A549 (cell line): ENCODE results near the gene HLA-DOB. TPM values are rescaled to one million over a fixed set of nuclear protein-coding genes. Genes with fewer than 3 reads are reported as not detected.
A peak's percentile ranks its signal among the peaks of the same experiment; 100 is the strongest.

Source experiments
- ATAC-seq, 2 experiments: fragments of 200-7000 bp in 1 of 2; fragments of >200 bp in 1 of 2; cut with Nextera tagmentation in 1 of 2; cut with Tn5 transposase in 1 of 2; 3 replicates each; pipeline versions ENCODE4 v1.8.0 to v1.9.1; 2018 to 2020; ENCODE audit warnings: mild to moderate bottlenecking in 1 of 2, moderate library complexity in 1 of 2
- CTCF ChIA-PET: fragments of 300-600 bp; sonication (Branson Sonifier 250); formaldehyde crosslinking; extraction: SDS; loops from one replicate; lab custom pipeline; 2021; ENCODE audit warnings: antibody characterized with exemption, inconsistent platforms; lab: Yijun Ruan, JAX
- POLR2A ChIA-PET: fragments of 350-600 bp; formaldehyde crosslinking; extraction: SDS; loops from one replicate; lab custom pipeline; 2021; ENCODE audit warnings: antibody characterized with exemption, inconsistent platforms; lab: Yijun Ruan, JAX
- DNase-seq, 2 experiments: peaks; one replicate each; pipeline versions ENCODE4 v3.0.0 to v3.0.0-alpha.2; 2011 to 2016; ENCODE audit warnings: low read depth in 1 of 2, low spot score in 1 of 2
- FAIRE-seq: peaks from 2 replicates; lab custom pipeline; 2011; peaks lifted over from hg19 to GRCh38; lab: Jason Lieb, UNC
- H3K27ac ChIP-seq, 2 experiments: fragments of >200 bp; sonication (Bioruptor Twin); formaldehyde crosslinking; 3 replicates each; pipeline ENCODE4 v1.5.1; 2016 to 2017
- H3K4me1 ChIP-seq: fragments of >200 bp; sonication (Bioruptor Twin); formaldehyde crosslinking; 3 replicates; pipeline ENCODE4 v1.6.1; 2016
- H3K4me2 ChIP-seq: fragments of >200 bp; sonication (Bioruptor Twin); formaldehyde crosslinking; 3 replicates; pipeline ENCODE4 v1.6.1; 2016
- H3K4me3 ChIP-seq: fragments of >200 bp; sonication (Bioruptor Twin); formaldehyde crosslinking; 3 replicates; pipeline ENCODE4 v1.5.1; 2016
- H3K9me3 ChIP-seq: fragments of >200 bp; sonication (Bioruptor Twin); formaldehyde crosslinking; 3 replicates; pipeline ENCODE4 v1.6.1; 2016
- BHLHE40 ChIP-seq: IDR thresholded peaks from 2 replicates; pipeline ENCODE4 v1.6.1; 2012; ENCODE audit warnings: low read depth, low read length, inconsistent platforms
- CEBPB ChIP-seq, 2 experiments: fragments of >200 bp in 1 of 2; sonication (Bioruptor Twin) in 1 of 2; formaldehyde crosslinking in 1 of 2; IDR thresholded peaks; 2 replicates each; pipeline ENCODE4 v1.6.1; 2012 to 2016
- CHD2 ChIP-seq: fragments of 150-350 bp; IDR thresholded peaks from 2 replicates; pipeline ENCODE4 v1.6.1; 2014; ENCODE audit warnings: low read length; ENCODE audit not compliant: partially characterized antibody
- EHMT2 ChIP-seq: fragments of 200-600 bp; sonication (generic); IDR thresholded peaks from 2 replicates; pipeline ENCODE4 v1.6.1; 2016; ENCODE audit warnings: antibody characterized with exemption, low read depth, mild to moderate bottlenecking, moderate library complexity
- EP300 ChIP-seq, 2 experiments: fragments of >200 bp; sonication (Bioruptor Twin); formaldehyde crosslinking; IDR thresholded peaks; 2 replicates in 1 of 2; 3 replicates in 1 of 2; pipeline ENCODE4 v1.6.1; 2016 to 2017
- FOSB ChIP-seq: fragments of 250-450 bp; sonication (Bioruptor Pico); IDR thresholded peaks from 2 replicates; pipeline ENCODE4 v1.5.0; 2020; ENCODE audit warnings: mild to moderate bottlenecking, moderate library complexity
- GATA3 ChIP-seq: IDR thresholded peaks from 2 replicates; pipeline ENCODE4 v1.6.1; 2012; ENCODE audit warnings: borderline replicate concordance
- HEYL ChIP-seq: fragments of 250-450 bp; sonication (Bioruptor Pico); IDR thresholded peaks from 2 replicates; pipeline ENCODE4 v1.8.0; 2021; ENCODE audit warnings: mild to moderate bottlenecking, moderate library complexity
- KDM1A ChIP-seq: fragments of 200-600 bp; sonication (generic); IDR thresholded peaks from 2 replicates; pipeline ENCODE4 v1.6.1; 2016; ENCODE audit warnings: low read depth, mild to moderate bottlenecking
- MAFK ChIP-seq: fragments of 450-650 bp; IDR thresholded peaks from 2 replicates; pipeline ENCODE4 v1.6.1; 2014; ENCODE audit not compliant: partially characterized antibody
- MYC ChIP-seq: IDR thresholded peaks from 2 replicates; pipeline ENCODE4 v1.6.1; 2012; ENCODE audit warnings: mild to moderate bottlenecking, inconsistent platforms, low read length, improper control_type of control experiment, borderline replicate concordance
- NFE2L2 ChIP-seq: fragments of 150-350 bp; conservative IDR thresholded peaks from 2 replicates; pipeline ENCODE4 v1.6.1; 2014; ENCODE audit warnings: low read length
- NR3C1 ChIP-seq: fragments of >200 bp; sonication (Bioruptor Twin); formaldehyde crosslinking; IDR thresholded peaks from 3 replicates; pipeline ENCODE4 v1.6.1; 2017
- PHF8 ChIP-seq: fragments of 200-600 bp; sonication (generic); IDR thresholded peaks from 2 replicates; pipeline ENCODE4 v1.6.1; 2016; ENCODE audit warnings: low read depth, mild to moderate bottlenecking, antibody characterized with exemption, moderate library complexity, borderline replicate concordance
- RCOR1 ChIP-seq: fragments of 150-350 bp; IDR thresholded peaks from 2 replicates; pipeline ENCODE4 v1.6.1; 2014; ENCODE audit warnings: antibody characterized with exemption, low read length, low read depth
- RFX5 ChIP-seq: fragments of 450-650 bp; IDR thresholded peaks from 2 replicates; pipeline ENCODE4 v1.7.1; 2014; ENCODE audit warnings: antibody characterized with exemption, mild to moderate bottlenecking, moderate library complexity
- SREBF2 ChIP-seq: fragments of 450-650 bp; IDR thresholded peaks from 2 replicates; pipeline ENCODE4 v1.6.1; 2014; ENCODE audit warnings: mild to moderate bottlenecking, moderate library complexity
- ZFP36 ChIP-seq: fragments of 450-650 bp; IDR thresholded peaks from 2 replicates; pipeline ENCODE4 v1.6.1; 2014; ENCODE audit warnings: borderline replicate concordance; ENCODE audit not compliant: partially characterized antibody
- ZSCAN20 ChIP-seq: fragments of 250-450 bp; sonication (Bioruptor Pico); IDR thresholded peaks from 2 replicates; pipeline ENCODE4 v1.8.0; 2022; ENCODE audit warnings: mild to moderate bottlenecking, moderate library complexity
- WGBS: methylation state at CpG from one replicate; pipeline ENCODE4 v1.1.6; 2017; ENCODE audit errors: missing lambda C conversion rate; 5-methylcytosine and 5-hydroxymethylcytosine counted together
- polyA minus RNA-seq: library from RNA; depleted of rRNA, polyadenylated mRNA; stranded (reverse); fragments of >200 nt; gene quantifications from 2 replicates; pipeline ENCODE4 v1.2.3, GENCODE V29; 2011; rRNA and poly(A)+ RNA removed
- polyA plus RNA-seq, 4 experiments: library from polyadenylated mRNA; depleted of rRNA in 3 of 4; stranded (reverse); fragments of >200 nt; fragmentation: RNase III in 1 of 4; extraction: RNeasy Plus Mini Kit Qiagen cat#74134 plus additional on column Dnase treatment in 1 of 4; gene quantifications; 2 replicates in 3 of 4; 3 replicates in 1 of 4; pipeline ENCODE4 v1.2.3, GENCODE V29; 2011 to 2017
- TF ChIP-seq, protein P1 (sequence below): IDR thresholded peaks from 2 replicates; pipeline ENCODE4 v1.6.1; 2012

Gene HLA-DOB
- 0.10 and 0.11 TPM in 2 replicates for polyA plus RNA-seq (2011; rRNA removed)
- polyA plus RNA-seq (2012; cell fraction: cytosol; rRNA removed): 0.09 TPM in 2 replicates
- polyA plus RNA-seq (2012; cell fraction: nucleus; rRNA removed): 0.52 and 0.84 TPM in 2 replicates
- 0.07 to 0.12 TPM (median 0.08 TPM) in 3 replicates for polyA plus RNA-seq (2017; fragmentation: RNase III; extraction: RNeasy Plus Mini Kit Qiagen cat#74134 plus additional on column Dnase treatment)
- polyA minus RNA-seq: not detected in 2 replicates

GRCh38 chr6:32816746-32817204, at the start of gene HLA-DOB:
HLA-DOB (minus strand) TSS chr6:32817002; CDS start chr6:32816951, 51 bp downstream.
- no peak for FAIRE-seq
- Histone ChIP-seq H3K27ac (no peak within 1 kb of the TSS), H3K4me2 (no peak within 1 kb of the TSS)

DNA sequence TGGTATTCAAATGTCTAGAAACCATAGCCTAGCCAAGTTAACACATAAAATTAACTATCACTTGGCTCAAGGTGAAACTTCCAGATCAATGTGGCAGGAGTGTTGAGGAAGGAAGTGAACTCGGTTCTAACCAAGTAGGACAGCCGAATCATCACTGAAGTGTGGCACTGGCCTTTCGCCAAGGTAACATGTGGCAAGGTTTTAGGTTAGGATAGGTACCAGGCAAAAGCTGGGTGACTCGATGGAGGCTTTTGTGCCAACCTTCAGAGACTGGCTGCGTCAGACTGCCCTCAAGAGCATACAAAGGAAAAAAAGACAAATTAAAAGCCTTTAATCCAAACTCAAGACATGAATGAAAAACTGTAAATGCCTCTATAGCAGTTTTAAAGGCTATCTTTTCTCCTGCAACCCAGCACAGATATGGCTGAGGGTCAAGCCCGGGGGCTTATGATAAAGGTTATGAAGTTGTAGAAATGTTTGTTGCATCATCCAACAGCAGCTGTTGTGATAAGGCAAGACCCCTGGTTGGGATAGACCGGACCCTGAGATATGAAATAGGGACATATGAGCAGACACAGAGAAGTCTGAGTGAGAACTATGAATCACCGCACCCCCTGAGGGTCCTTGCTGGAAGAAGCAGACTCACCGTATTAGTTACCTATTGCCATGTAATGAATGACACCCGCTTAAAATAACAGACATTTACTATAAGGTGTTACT, 49.1 kb upstream of the HLA-DOB start:
- 50% methylated on average over 10 of the region's 10 CpGs for WGBS
- CTCF ChIA-PET: interaction anchor here (13.9 kb wide), 1 partner anchor 24 kb away, joined by 253 read pairs; the partner anchor contains the start of genes PSMB8 and TAP2
- Histone ChIP-seq H3K27ac (no peak overlapping the region), H3K4me3 (no peak overlapping the region), H3K4me2 (no peak overlapping the region), H3K4me1 (peaks cover 5% of the 10 kb centered on the region; the same call in 2 of the 3 replicates), H3K9me3 (no peaks in the 10 kb centered on the region)
- TF ChIP-seq FOSB (CRISPR knock-in tag): no peak
- no peak for TF ChIP-seq CHD2
- no peak for TF ChIP-seq EP300 (IDR thresholded peaks at IDR 0.05)
- TF ChIP-seq EHMT2: no peak
- no peak for TF ChIP-seq BHLHE40
- no peak for TF ChIP-seq KDM1A
- no peak for TF ChIP-seq RFX5
- TF ChIP-seq, protein P1, sequence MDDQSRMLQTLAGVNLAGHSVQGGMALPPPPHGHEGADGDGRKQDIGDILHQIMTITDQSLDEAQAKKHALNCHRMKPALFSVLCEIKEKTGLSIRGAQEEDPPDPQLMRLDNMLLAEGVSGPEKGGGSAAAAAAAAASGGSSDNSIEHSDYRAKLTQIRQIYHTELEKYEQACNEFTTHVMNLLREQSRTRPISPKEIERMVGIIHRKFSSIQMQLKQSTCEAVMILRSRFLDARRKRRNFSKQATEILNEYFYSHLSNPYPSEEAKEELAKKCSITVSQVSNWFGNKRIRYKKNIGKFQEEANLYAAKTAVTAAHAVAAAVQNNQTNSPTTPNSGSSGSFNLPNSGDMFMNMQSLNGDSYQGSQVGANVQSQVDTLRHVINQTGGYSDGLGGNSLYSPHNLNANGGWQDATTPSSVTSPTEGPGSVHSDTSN: no peak
- TF ChIP-seq RCOR1: no peak
- TF ChIP-seq ZSCAN20 (CRISPR knock-in tag): no peak
- TF ChIP-seq ZFP36: no peak
- TF ChIP-seq NFE2L2: no peak
- no peak for TF ChIP-seq NR3C1
- no peak for TF ChIP-seq MYC
- TF ChIP-seq SREBF2: no peak
- POLR2A ChIA-PET: no interaction called here
- DNase-seq (no peak), FAIRE-seq (no peak), ATAC-seq (no peak)

More at GRCh38 chr6:32816746-32817204, at the start of gene HLA-DOB:
- ChIA-PET CTCF (no interaction called here), POLR2A (no interaction called here)
- TF ChIP-seq MAFK (no peak), RFX5 (peak; percentile 96)
- DNase-seq (peak in 1 of 2 experiments; percentile 7), ATAC-seq (peak in 1 of 2 experiments; percentile 53; a peak in 2 of 6 replicates)
- WGBS: 35% methylated on average over 3 of the region's 3 CpGs
- H3K4me3 ChIP-seq: no peak within 1 kb of the TSS
- H3K9me3 ChIP-seq: no peaks in the 10 kb centered on the region
- H3K4me1 ChIP-seq: peaks cover 7% of the 10 kb centered on the region; the same call in 2 of the 3 replicates

DNA sequence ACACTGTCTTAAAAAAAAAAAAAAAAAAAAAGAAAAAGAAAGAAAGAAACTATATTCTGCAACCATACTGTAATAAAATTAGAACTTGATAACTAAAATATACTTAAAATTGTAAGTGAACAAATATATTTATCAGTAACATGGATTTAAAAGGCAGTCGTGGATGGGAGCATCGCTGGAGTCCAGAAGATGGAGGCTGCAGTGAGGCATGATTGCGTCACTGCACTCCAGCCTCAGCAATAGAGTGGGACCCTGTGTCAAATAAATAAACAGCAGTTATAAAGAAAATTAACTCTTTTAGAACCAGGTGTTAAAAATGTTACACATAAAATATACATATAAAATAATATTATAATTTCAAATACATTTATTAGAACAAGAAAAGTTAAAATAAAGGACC, 45.9 kb upstream of the HLA-DOB start:
- DNase-seq (no peak), ATAC-seq (no peak), FAIRE-seq (no peak)
- Histone ChIP-seq H3K4me3 (no peak overlapping the region), H3K4me1 (peaks cover 9% of the 10 kb centered on the region; the same call in 2 of the 3 replicates), H3K9me3 (no peaks in the 10 kb centered on the region), H3K27ac (no peak overlapping the region), H3K4me2 (no peak overlapping the region)
- 68% methylated on average over 3 of the region's 3 CpGs for WGBS
- CTCF ChIA-PET: interaction anchor here (0.6 to 13.9 kb wide), 3 partner anchors 21 to 448 kb away, joined by 3 to 253 read pairs (median 3); partner anchors contain the start of genes PSMB8 and TAP2
- POLR2A ChIA-PET: no interaction called here
- TF ChIP-seq CEBPB (IDR thresholded peaks at IDR 0.05) (peak in 1 of 2 experiments; percentile 39; a peak in 1 of 4 replicates), PHF8 (no peak), HEYL (CRISPR knock-in tag) (no peak), GATA3 (no peak)
